Cardiac muscle cell (in vitro differentiated cells and primary cell): ENCODE data around the gene KCNH3. TPM values are rescaled to one million over a fixed set of nuclear protein-coding genes. Genes with fewer than 3 reads are reported as not detected.
A peak's percentile ranks its signal among the peaks of the same experiment; 100 is the strongest.

Source experiments
- DNase-seq, 2 donors: peaks; one replicate each; pipeline versions ENCODE4 v3.0.0 to v3.0.0-alpha.2; 2010 to 2017; ENCODE audit warnings: low read depth in 1 of 2, low spot score in 1 of 2
- H3K27ac ChIP-seq: fragments of 200-600 bp; sonication (generic); 2 replicates; pipeline ENCODE4 v1.5.1; 2016
- H3K27me3 ChIP-seq: fragments of 200-600 bp; sonication (generic); 2 replicates; pipeline ENCODE4 v1.6.0; 2016; ENCODE audit warnings: control low read depth
- H3K36me3 ChIP-seq: fragments of 200-600 bp; sonication (generic); 2 replicates; pipeline ENCODE4 v1.5.1; 2016; ENCODE audit warnings: control low read depth
- H3K4me1 ChIP-seq: fragments of 200-600 bp; sonication (generic); 2 replicates; pipeline ENCODE4 v1.8.1; 2017; ENCODE audit warnings: low read depth, mild to moderate bottlenecking, mixed run types
- H3K4me3 ChIP-seq: fragments of 200-600 bp; sonication (generic); 2 replicates; pipeline ENCODE4 v1.5.1; 2016; ENCODE audit warnings: mild to moderate bottlenecking
- H3K9me3 ChIP-seq: fragments of 200-600 bp; sonication (generic); 2 replicates; pipeline ENCODE4 v1.5.1; 2017; ENCODE audit warnings: low read depth, mild to moderate bottlenecking, control low read depth
- CTCF ChIP-seq: IDR thresholded peaks from 2 replicates; pipeline ENCODE4 v1.5.1; 2012; ENCODE audit warnings: low read depth, mild to moderate bottlenecking, low read length
- polyA plus RNA-seq: library from polyadenylated mRNA; unstranded; fragments of >200 nt; fragmentation: Nextera tagmentation; extraction: Ambion mirVana; gene quantifications from 2 replicates; pipeline ENCODE4 v1.2.1, GENCODE V29; 2016
- total RNA-seq: library from RNA; depleted of rRNA; stranded (reverse); fragments of >200 nt; gene quantifications from 2 replicates; pipeline ENCODE4 v1.2.3, GENCODE V29; 2016

KCNH3 gene
- total and polyA plus RNA-seq, 2 experiments from 2014 or later, result 0.34 to 0.86 TPM

GRCh38 chr12:49566361-49566760 is 27.5 kb downstream of the KCNH3 start:
- no peak overlapping the region for H3K27ac ChIP-seq
- no peaks in the 10 kb centered on the region for H3K27me3 ChIP-seq
- peaks cover 11% of the 10 kb centered on the region for H3K4me1 ChIP-seq
- no peak for TF ChIP-seq CTCF
- no peaks in the 10 kb centered on the region for H3K9me3 ChIP-seq
- H3K36me3 ChIP-seq, result peaks cover 22% of the 10 kb centered on the region
- no peak for DNase-seq
- no peak overlapping the region for H3K4me3 ChIP-seq

DNA sequence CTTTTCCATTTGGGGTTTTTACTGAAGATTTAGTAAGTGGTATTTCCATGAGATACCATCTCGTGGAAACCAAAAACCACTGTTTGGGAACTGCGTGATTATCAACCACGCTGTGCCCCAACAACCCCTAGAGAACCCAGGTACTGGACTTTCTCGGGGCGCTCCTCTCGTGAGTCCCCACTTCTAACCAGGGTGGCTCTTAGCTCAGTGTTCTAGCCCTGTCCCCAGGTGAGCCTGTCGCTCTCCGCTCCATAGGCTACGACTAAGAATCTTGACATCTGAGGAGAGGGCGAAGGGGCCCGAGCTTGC is 28.4 kb downstream of the KCNH3 start:
- Histone ChIP-seq H3K9me3 (no peaks in the 10 kb centered on the region), H3K27me3 (no peaks in the 10 kb centered on the region), H3K4me3 (peak overlapping the region; percentile 67), H3K4me1 (peaks cover 11% of the 10 kb centered on the region), H3K27ac (peak overlapping the region; percentile 84), H3K36me3 (peaks cover 15% of the 10 kb centered on the region)
- no peak for DNase-seq
- TF ChIP-seq CTCF, result no peak

DNA sequence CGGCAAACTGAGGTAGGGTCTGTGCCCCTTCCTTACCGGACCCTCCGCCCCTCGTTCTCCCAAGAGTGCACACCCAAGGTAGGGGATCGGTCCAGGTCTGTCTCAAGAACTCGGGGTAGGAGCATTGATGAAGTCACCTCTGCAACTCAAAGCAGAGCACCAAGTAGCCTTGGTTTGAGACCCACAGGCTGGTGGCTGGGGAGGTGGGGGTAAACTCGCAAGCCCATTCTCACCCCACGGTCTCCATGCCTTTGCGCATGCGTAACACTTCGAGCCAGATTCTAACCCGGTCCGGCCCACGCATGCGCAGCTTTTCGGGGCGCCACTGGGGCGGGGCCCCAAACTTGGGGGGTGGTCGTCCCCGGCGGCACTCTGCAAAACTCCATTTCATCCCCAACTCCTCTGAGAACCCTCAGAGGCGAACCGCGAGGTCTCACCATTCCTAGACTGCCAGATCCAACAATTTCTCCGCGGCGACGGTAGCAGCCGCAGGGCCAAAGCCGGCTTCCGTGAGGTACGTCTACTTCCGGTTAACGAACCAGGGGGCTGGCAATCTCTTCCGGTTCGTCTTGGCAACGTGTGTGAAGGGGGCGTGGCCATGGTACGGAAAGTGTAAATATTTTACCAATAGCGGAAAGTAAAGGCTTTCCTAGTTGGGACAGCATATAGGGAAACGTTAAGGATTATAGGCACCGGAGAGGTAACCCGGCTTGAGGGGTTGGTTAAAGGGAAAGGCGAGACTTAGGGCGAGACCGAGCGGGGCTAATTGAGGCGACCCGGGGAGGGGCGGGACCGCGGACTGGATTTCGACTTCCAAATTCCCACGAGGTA is 29.0 kb downstream of the KCNH3 start, which contains the start of gene MCRS1:
TSS of gene MCRS1 (minus strand) at position 532 of the 831 bp plus-strand sequence. CDS start 1,411 bp downstream, outside the sequence.
- peak within 1 kb of the TSS; percentile 84 for H3K27ac ChIP-seq
- peaks cover 11% of the 10 kb centered on the region for H3K4me1 ChIP-seq
- no peak for TF ChIP-seq CTCF
- DNase-seq, result peak; percentile 94 to 96
- H3K9me3 ChIP-seq, result no peaks in the 10 kb centered on the region
- H3K27me3 ChIP-seq, result no peaks in the 10 kb centered on the region
- peaks cover 11% of the 10 kb centered on the region for H3K36me3 ChIP-seq
- peak within 1 kb of the TSS; percentile 67 for H3K4me3 ChIP-seq

DNA sequence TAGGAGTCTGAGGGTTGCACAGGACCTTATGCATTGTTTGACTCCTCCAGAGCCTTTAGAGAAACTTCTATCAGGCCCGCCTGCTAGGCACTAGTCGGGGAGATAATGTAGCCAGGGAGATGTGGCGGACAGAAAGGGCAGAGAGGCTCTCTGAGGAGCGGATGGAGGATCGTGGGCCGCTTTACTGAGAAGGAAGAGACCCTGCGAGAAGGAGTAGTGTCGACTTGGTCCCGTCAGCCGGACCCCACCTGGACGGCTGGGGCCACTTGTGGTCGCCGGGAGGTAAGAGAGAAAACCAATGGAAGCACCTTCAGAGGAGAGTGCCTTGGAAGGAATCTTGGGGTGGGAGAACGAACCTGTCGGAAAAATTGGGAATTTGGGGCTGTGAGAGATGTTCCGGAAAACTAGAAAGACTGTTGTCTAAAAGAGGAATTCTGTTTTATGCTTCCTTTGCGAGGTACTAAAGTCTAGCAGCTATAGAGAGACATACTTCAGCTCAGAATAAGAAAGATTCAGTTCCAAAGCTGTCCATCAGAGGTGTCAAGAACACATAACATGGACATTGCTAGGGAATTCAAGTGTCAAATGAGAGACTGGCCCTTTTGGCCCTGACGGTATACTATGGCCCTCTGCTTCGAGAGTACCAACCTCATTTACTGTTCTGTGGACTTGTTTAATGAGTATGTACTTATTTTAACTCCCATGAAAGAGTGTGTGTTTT is 29.8 kb downstream of the KCNH3 start:
- H3K36me3 ChIP-seq, result peaks cover 3% of the 10 kb centered on the region
- DNase-seq, result no peak
- no peaks in the 10 kb centered on the region for H3K9me3 ChIP-seq
- H3K27ac ChIP-seq, result peak overlapping the region; percentile 84
- TF ChIP-seq CTCF, result no peak
- H3K27me3 ChIP-seq, result no peaks in the 10 kb centered on the region
- H3K4me3 ChIP-seq, result peak overlapping the region; percentile 67
- H3K4me1 ChIP-seq, result peaks cover 11% of the 10 kb centered on the region

DNA sequence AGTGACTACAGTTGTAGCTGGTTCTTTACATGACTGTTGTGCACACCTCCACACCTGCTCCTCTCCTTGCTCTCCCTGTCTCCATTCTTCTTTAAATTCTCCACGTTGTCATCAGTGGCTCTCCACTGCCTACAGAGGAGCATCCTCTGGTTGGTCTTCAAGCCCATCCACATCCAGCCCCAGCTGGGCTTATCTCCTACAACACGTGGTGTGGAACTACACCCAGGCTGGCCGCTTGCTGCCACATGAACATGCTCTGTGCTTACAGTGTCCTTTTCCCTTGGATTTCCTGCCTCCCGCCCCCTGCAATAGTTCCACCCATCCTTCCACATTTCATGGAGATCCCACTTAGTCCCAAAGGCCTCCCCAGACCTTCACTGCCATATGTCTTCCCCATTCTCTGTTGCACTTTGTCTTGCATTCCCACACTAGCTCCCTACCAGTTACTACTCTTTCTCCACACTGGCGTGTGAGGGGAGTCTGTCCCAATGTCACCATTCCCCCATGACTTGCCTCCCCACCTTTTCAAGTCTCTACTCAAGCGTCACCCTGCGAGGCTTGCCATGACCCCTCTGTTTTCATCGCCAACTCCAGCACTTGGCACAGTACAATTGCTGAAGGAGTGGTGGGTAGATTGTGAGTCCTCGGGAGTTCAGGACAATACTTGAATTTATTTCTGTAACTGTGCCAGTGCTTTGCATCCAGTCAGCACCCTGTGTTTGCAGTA is 38.9 kb downstream of the KCNH3 start:
- H3K27ac ChIP-seq, result no peak overlapping the region
- DNase-seq, result no peak

More for the DNA sequence above, 38.9 kb downstream of the KCNH3 start:
- Histone ChIP-seq H3K36me3 (peaks cover 3% of the 10 kb centered on the region), H3K4me1 (peaks cover 13% of the 10 kb centered on the region), H3K9me3 (no peaks in the 10 kb centered on the region), H3K4me3 (no peak overlapping the region), H3K27me3 (no peaks in the 10 kb centered on the region)
- no peak for TF ChIP-seq CTCF
